Ishikawa (cell line): Measurements from ENCODE around the gene SLC22A15.

Source experiments
- CEBPB ChIP-seq: IDR thresholded peaks from 2 replicates; pipeline ENCODE4 v1.6.1; 2012
- CREB1 ChIP-seq: IDR thresholded peaks from 2 replicates; pipeline ENCODE4 v1.6.1; 2012; ENCODE audit warnings: low read depth
- EGR1 ChIP-seq: IDR thresholded peaks from 2 replicates; pipeline ENCODE4 v1.6.1; 2012
- EP300 ChIP-seq: IDR thresholded peaks from 2 replicates; pipeline ENCODE4 v1.6.1; 2012; ENCODE audit warnings: borderline replicate concordance
- FOXM1 ChIP-seq: IDR thresholded peaks from 2 replicates; pipeline ENCODE4 v1.6.1; 2012; ENCODE audit warnings: low read depth, borderline replicate concordance
- NFIC ChIP-seq: IDR thresholded peaks from 2 replicates; pipeline ENCODE4 v1.6.1; 2012
- RAD21 ChIP-seq: IDR thresholded peaks from 2 replicates; pipeline ENCODE4 v1.6.1; 2012; ENCODE audit warnings: low read depth
- TAF1 ChIP-seq: IDR thresholded peaks from 2 replicates; pipeline ENCODE4 v1.6.1; 2012; ENCODE audit warnings: low read depth, mild to moderate bottlenecking
- TCF12 ChIP-seq: IDR thresholded peaks from 2 replicates; pipeline ENCODE4 v1.6.1; 2012; ENCODE audit warnings: low read depth
- TEAD4 ChIP-seq: IDR thresholded peaks from 2 replicates; pipeline ENCODE4 v1.6.1; 2012
- YY1 ChIP-seq: IDR thresholded peaks from 2 replicates; pipeline ENCODE4 v1.6.1; 2012; ENCODE audit warnings: low read depth
- ZBTB7A ChIP-seq: IDR thresholded peaks from 2 replicates; pipeline ENCODE4 v1.6.1; 2012; ENCODE audit warnings: low read depth
- TF ChIP-seq, protein P1 (sequence below): IDR thresholded peaks from 2 replicates; pipeline ENCODE4 v1.6.1; 2012; ENCODE audit warnings: low read depth, mild to moderate bottlenecking
- TF ChIP-seq, protein P2 (sequence below): IDR thresholded peaks from 2 replicates; pipeline ENCODE4 v1.6.1; 2012
- TF ChIP-seq, protein P3 (sequence below): IDR thresholded peaks from 2 replicates; pipeline ENCODE4 v1.6.1; 2012

SLC22A15 gene

DNA sequence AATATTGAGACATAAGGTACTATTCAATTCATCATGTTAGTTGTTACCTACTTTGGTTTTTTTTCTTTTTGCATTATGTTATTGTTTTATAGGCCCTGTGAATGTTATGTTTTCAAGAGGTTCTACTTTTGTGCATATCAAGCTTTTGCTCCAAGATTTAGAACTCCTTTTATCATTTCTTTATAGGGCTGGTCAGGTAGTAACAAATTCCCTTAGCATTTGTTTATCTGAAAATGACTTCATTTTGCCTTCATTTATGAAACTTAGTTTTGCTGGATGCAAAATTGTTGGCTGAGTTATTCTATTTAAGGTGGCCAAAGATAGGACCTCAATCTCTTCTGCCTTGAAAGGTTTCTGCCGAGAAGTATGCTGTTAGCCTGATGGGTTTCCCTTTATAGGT, 113.6 kb downstream of the SLC22A15 start:
- no peak for TF ChIP-seq TAF1
- TF ChIP-seq TCF12: no peak
- TF ChIP-seq, protein P1, sequence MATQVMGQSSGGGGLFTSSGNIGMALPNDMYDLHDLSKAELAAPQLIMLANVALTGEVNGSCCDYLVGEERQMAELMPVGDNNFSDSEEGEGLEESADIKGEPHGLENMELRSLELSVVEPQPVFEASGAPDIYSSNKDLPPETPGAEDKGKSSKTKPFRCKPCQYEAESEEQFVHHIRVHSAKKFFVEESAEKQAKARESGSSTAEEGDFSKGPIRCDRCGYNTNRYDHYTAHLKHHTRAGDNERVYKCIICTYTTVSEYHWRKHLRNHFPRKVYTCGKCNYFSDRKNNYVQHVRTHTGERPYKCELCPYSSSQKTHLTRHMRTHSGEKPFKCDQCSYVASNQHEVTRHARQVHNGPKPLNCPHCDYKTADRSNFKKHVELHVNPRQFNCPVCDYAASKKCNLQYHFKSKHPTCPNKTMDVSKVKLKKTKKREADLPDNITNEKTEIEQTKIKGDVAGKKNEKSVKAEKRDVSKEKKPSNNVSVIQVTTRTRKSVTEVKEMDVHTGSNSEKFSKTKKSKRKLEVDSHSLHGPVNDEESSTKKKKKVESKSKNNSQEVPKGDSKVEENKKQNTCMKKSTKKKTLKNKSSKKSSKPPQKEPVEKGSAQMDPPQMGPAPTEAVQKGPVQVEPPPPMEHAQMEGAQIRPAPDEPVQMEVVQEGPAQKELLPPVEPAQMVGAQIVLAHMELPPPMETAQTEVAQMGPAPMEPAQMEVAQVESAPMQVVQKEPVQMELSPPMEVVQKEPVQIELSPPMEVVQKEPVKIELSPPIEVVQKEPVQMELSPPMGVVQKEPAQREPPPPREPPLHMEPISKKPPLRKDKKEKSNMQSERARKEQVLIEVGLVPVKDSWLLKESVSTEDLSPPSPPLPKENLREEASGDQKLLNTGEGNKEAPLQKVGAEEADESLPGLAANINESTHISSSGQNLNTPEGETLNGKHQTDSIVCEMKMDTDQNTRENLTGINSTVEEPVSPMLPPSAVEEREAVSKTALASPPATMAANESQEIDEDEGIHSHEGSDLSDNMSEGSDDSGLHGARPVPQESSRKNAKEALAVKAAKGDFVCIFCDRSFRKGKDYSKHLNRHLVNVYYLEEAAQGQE: no peak
- TF ChIP-seq YY1: no peak
- no peak for TF ChIP-seq ZBTB7A
- TF ChIP-seq, protein P2, sequence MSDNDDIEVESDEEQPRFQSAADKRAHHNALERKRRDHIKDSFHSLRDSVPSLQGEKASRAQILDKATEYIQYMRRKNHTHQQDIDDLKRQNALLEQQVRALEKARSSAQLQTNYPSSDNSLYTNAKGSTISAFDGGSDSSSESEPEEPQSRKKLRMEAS: no peak
- no peak for TF ChIP-seq EP300
- no peak for TF ChIP-seq CREB1
- no peak for TF ChIP-seq TEAD4
- no peak for TF ChIP-seq EGR1
- no peak for TF ChIP-seq RAD21
- TF ChIP-seq NFIC: no peak
- no peak for TF ChIP-seq FOXM1
- TF ChIP-seq CEBPB: no peak
- TF ChIP-seq, protein P3, sequence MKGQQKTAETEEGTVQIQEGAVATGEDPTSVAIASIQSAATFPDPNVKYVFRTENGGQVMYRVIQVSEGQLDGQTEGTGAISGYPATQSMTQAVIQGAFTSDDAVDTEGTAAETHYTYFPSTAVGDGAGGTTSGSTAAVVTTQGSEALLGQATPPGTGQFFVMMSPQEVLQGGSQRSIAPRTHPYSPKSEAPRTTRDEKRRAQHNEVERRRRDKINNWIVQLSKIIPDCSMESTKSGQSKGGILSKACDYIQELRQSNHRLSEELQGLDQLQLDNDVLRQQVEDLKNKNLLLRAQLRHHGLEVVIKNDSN: no peak

DNA sequence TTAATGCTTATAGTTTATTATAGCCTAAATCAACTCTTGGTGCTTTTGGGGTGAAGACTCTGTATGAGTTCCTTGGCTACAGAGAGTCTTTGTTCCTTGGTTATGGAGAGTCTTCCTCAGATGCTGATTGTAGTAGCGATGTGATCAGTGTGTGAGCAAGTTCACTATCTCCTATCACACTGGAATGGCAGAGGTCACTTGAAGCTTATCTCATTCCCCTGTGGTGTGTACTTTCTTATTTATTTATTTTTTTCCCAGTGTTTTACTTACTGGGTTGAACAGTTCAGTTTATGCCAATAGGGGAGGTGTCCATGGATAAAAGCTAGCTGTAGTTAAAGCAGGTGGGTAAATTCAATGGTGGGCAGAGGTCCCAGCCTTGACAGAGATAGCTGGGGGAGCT, 114.8 kb downstream of the SLC22A15 start:
- TF ChIP-seq YY1: no peak
- TF ChIP-seq, protein P2: no peak
- no peak for TF ChIP-seq NFIC
- TF ChIP-seq ZBTB7A: no peak
- TF ChIP-seq, protein P3: no peak
- no peak for TF ChIP-seq EP300
- TF ChIP-seq, protein P1: no peak
- no peak for TF ChIP-seq CREB1
- TF ChIP-seq TCF12: no peak
- TF ChIP-seq FOXM1: no peak
- TF ChIP-seq TAF1: no peak

DNA sequence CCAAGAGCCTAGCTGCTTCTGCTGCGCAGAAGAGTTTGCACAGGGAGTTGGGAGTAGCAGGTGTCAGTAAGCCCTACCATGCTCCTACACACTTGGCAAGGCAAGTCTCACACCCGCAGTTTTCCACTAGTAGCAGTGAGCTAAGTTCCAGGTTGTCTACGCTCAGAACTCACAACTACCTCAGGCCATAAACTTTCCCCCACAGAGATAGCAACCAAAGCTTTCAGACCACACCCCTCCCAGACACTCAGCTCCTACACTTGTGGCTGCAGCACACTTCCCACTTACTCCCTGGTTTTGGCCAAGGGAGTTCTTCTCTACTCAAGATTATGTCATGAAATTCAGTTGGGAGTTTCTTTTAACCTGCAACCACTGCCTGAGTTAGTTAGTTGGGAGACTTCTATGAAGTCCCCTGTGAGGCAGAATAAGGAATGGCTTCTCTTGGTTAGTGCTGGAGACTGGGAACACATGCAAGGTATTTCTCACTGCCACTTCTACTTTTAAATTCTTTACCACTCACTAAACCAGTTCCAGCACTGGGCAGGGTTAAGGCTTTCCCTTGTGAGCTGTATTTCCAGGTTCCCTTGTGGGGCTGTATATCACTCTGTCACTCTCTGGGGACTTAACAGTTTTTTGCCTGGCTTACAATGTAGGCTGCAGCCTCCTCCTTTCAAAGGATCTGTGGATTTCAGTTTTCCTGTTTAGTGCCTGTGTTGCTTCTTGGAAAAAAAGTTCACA, 116.6 kb downstream of the SLC22A15 start:
- TF ChIP-seq NFIC (no peak), ZBTB7A (no peak), TCF12 (no peak), TAF1 (no peak)
- TF ChIP-seq, protein P1: no peak
- TF ChIP-seq, protein P3: no peak

DNA sequence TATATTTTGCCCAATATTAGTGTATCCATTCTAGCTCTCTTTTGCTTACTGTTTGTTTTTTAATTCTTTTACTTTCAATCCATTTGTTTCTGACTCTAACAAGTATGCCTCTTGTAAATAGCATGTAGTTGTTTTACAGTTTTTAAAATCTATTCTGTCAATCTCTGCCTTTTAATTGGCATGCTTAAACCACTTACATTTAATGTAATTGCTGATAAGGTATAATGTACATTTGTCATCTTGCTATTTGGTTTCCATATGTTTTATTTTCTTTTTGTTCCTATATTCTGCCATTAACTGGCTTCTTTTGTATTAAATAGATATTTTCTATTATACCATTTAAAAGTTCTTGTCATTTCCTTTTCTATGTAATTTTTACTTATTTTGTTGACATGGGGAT, 118.7 kb downstream of the SLC22A15 start:
- TF ChIP-seq YY1: no peak
- no peak for TF ChIP-seq ZBTB7A
- TF ChIP-seq TEAD4: no peak
- TF ChIP-seq, protein P2: no peak
- no peak for TF ChIP-seq FOXM1
- TF ChIP-seq, protein P1: no peak
- TF ChIP-seq EP300: no peak
